ENCODE results near the gene MICAL2.

DNA sequence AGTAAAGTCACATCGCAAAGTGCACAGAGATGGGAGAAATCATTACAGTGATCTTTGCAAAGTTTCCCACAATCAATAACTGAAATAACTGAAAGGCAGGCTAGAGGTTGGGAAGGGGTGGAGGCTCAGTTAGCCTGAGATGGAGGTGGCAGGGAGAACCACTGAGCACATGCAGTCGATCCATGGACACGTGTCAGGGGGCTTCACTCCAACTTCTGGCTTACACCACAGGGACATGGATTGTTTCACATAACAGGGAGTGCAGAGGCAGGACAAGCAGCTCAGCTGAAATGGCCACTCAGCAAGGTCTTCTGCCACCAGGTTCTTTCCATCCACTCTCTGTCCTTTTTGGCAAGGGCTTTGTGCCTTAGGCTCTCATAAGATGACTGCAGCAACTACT, 35.1 kb upstream of the MICAL2 start:
- TF ChIP-seq, protein P1, sequence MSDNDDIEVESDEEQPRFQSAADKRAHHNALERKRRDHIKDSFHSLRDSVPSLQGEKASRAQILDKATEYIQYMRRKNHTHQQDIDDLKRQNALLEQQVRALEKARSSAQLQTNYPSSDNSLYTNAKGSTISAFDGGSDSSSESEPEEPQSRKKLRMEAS (IDR thresholded peaks at IDR 0.05; ENCODE audit: insufficient read depth, insufficient read length) = no peak
- TF ChIP-seq POLR2A (IDR thresholded peaks at IDR 0.05; ENCODE audit: low read depth, low read length) (no peak), POLR2AphosphoS5 (IDR thresholded peaks at IDR 0.05; ENCODE audit: insufficient read depth, low read depth, low read length) (no peak), EZH2 (IDR thresholded peaks at IDR 0.05; ENCODE audit: borderline replicate concordance, low read depth, low read length, severe bottlenecking) (no peak), GATA2 (IDR thresholded peaks at IDR 0.05; ENCODE audit: insufficient read depth, insufficient read length, low read depth, low read length) (no peak), JUN (IDR thresholded peaks at IDR 0.05; ENCODE audit: borderline replicate concordance, insufficient read depth, insufficient read length, low read depth) (no peak)
- TF ChIP-seq, protein P2, sequence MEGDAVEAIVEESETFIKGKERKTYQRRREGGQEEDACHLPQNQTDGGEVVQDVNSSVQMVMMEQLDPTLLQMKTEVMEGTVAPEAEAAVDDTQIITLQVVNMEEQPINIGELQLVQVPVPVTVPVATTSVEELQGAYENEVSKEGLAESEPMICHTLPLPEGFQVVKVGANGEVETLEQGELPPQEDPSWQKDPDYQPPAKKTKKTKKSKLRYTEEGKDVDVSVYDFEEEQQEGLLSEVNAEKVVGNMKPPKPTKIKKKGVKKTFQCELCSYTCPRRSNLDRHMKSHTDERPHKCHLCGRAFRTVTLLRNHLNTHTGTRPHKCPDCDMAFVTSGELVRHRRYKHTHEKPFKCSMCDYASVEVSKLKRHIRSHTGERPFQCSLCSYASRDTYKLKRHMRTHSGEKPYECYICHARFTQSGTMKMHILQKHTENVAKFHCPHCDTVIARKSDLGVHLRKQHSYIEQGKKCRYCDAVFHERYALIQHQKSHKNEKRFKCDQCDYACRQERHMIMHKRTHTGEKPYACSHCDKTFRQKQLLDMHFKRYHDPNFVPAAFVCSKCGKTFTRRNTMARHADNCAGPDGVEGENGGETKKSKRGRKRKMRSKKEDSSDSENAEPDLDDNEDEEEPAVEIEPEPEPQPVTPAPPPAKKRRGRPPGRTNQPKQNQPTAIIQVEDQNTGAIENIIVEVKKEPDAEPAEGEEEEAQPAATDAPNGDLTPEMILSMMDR (IDR thresholded peaks at IDR 0.05; ENCODE audit: extremely low read depth in 1 of 2, insufficient read depth in 1 of 2, low read depth in 1 of 2, low read length in 2 of 2) = no peak

All from endothelial cell of umbilical vein (primary cell).